Melanocyte of skin (primary cell): Measurements from ENCODE around the gene INPP5J. TPM values are rescaled to one million over a fixed set of nuclear protein-coding genes. Genes with fewer than 3 reads are reported as not detected.

Source experiments
- small RNA-seq, 2 donors: library from RNA; depleted of rRNA; stranded (forward); fragments of <200 nt; gene quantifications; one replicate each; pipeline ENCODE3, GENCODE V24; 2012
- total RNA-seq, 2 donors: library from RNA; depleted of rRNA; stranded (reverse); fragments of >200 nt; gene quantifications; 2 replicates each; pipeline ENCODE4 v1.2.3, GENCODE V29; 2012

INPP5J gene, protein sequence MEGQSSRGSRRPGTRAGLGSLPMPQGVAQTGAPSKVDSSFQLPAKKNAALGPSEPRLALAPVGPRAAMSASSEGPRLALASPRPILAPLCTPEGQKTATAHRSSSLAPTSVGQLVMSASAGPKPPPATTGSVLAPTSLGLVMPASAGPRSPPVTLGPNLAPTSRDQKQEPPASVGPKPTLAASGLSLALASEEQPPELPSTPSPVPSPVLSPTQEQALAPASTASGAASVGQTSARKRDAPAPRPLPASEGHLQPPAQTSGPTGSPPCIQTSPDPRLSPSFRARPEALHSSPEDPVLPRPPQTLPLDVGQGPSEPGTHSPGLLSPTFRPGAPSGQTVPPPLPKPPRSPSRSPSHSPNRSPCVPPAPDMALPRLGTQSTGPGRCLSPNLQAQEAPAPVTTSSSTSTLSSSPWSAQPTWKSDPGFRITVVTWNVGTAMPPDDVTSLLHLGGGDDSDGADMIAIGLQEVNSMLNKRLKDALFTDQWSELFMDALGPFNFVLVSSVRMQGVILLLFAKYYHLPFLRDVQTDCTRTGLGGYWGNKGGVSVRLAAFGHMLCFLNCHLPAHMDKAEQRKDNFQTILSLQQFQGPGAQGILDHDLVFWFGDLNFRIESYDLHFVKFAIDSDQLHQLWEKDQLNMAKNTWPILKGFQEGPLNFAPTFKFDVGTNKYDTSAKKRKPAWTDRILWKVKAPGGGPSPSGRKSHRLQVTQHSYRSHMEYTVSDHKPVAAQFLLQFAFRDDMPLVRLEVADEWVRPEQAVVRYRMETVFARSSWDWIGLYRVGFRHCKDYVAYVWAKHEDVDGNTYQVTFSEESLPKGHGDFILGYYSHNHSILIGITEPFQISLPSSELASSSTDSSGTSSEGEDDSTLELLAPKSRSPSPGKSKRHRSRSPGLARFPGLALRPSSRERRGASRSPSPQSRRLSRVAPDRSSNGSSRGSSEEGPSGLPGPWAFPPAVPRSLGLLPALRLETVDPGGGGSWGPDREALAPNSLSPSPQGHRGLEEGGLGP
- total RNA-seq = under 1 TPM in 1 of 2 donors, not detected in 1; under 0.01 TPM

DNA sequence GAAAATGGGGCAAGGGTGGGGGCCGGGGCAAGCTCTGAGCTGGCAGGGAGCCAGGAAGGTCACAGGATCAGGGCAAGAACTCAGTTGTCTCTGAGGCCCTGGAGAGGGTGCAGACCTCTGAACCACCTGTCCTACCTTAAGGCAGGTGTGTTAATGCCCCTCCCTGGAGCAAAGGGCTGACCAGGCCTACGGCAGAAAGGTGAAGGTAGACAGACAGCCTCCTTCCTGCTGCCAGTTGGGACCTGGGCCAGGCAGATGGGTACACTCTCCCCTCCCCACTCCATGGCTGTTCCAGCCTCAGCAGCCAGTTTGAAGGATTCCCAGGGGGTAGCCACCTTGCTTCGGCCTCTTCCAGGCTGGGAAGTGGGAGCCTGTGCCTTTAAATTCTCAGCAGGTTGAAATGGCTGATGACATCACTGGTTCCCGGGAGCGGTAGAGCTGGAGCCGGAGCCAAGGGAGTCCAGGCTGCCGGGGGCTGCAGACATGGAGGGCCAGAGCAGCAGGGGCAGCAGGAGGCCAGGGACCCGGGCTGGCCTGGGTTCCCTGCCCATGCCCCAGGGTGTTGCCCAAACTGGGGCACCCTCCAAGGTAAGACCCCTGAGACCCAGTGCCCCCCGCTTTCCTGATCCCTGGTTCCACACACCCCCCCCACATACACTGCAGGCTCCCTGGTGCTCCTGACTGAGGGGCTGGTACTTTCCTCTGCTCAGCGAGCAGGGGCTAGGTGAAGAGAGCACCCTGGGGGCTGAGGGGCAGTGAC lies at the start of gene INPP5J:
Gene INPP5J, plus strand, starts transcription at position 435 of the 760 bp plus-strand sequence. Its CDS starts 49 bp downstream, at position 484.

DNA sequence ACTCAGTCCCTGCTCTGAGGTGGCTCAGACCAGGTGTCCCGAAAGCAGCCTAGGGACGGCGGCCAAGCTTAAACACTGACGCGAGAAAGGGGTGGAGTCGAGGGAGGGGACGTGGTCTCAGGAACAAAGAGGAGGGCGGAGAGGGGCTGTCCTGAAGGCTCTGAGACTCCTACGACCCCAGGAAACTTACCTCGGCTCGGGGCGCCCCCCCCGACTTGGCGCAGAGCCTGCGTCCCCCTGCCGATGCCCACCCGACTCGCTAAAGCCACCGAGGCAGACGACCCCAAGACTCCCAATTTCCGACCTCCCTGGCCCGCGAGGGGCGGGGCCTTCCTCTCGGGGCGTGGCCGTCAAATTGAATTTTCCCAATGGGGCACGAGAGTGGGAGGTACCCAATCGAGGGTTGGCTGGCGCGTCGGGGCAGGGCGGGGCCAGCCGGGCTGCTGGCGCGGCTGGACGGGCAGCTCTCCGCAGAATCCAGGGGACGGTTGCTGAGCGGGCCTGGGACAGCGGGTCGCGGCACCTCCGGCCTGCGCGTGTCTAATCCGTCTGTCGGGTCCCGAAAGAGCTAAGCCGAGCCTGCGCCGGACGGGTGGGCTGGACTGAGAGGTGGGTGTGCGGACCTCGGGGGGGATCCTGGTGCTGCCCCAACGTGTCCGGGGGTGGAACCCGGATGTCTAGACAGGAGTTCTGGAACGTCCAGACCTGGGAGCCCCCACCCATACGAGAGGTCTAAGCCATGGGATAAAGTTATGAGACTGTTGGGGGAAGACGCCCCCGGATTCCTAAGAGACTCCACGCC lies 41.7 kb upstream of the INPP5J start, which contains the start of gene SMTN:
Gene SMTN, plus strand, starts transcription at position 471 of the 802 bp plus-strand sequence. CDS start 1,941 bp downstream, outside the sequence.

DNA sequence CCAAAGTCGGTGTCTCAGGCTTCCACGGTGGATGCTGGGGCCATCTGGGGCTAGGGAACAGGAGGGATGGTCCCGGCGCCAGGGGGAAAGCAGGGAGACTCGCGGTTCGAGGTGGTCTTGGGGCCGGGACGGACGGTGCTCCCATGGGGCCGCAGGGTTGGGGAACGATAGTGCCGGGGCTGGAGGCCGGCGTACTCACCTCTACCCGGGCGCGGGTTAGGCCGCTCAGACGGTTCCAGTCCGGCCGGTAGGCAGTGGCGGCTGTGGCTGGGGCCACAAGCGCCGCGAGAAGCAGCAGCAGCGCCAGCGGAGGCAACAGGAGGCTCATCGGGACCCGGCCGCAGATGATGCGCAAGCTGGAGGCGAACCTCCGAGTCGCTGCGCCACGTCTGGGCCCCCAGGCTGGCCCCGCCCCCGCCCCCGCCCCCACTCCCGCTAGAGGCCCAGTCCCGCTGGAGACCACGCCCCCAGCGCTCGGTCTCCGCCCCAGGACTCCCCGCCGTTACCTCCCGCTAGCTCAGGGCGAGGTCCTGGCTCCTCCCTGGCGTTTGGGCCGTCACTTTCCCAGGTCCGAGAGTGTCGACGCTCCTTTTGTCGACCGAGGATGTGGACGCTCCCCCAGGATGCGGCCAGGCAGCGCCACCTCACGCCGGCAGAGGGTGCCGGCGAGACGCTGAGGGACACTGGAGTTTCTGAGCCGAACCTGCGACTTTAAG lies 15.4 kb upstream of the INPP5J start, which contains the start of gene SELENOM:
Gene SELENOM, minus strand, starts transcription at position 391 of the 716 bp plus-strand sequence. Its CDS starts 63 bp downstream, at position 328.

DNA sequence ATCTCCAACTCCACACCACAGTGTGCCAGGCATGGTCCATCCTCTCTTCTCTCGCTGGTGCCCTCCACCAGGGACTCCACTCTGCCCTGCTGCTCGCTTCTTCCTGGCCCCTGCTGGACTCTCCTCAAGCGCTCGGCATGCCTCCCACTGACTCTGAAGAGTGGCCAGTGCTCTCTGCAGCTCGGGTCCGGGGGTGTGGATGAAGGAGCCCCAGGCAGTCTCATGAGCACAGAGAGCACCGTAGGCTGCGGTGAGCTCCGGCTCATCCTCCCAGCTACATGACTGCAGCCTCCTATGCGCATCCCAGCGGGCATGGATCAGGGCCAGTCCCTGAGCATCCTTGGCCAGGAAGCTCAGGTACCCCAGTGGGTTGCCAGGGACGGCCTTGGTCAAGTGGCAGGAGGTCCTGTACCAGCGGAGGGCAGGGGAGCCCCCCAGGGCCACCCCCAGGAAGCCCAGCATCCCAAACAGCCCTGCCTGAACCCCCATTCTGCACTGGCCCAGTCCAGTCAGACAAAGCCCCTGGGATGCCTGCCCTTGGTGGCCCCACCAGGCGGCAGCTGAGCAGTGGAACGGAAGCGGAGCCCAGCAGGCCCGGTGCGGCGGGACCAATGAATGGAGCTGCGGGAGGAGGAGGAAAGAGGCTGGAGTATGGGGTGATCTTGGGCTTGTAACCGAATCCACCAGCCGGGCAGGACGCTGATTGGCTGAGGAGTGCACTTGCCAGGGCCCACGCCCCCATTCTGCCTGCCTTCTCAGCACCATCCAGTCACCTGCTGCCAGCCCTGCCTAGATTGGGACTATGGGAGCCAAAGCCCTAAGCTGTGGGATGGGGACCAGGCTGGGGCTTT lies 17.3 kb downstream of the INPP5J start, which contains the start of gene PLA2G3:
Gene PLA2G3, minus strand, starts transcription at position 643 of the 851 bp plus-strand sequence. Its CDS starts 154 bp downstream, at position 489.

Small RNA genes within 50 kb of the gene (small RNA-seq; reads per million reads assigned to genes)
- gene MIR3928 = 2.0 to 4.3 reads per million in 2 donors

Other genes with a start within 250 kb of the INPP5J start
- 10 to 100 TPM in 1 of 2 donors, 1 to 10 TPM in 1; 8.9 to 14.3 TPM for gene MORC2, start 154.2 kb upstream of the INPP5J start, total RNA-seq
- 10 to 100 TPM; 55.1 to 67.3 TPM for gene TUG1, start 153.7 kb upstream of the INPP5J start, total RNA-seq
- 10 to 100 TPM; 15.5 to 36.3 TPM for gene SMTN, start 41.6 kb upstream of the INPP5J start, total RNA-seq
- 1 to 10 TPM; 4.5 to 5.7 TPM for gene SELENOM, start 15.4 kb upstream of the INPP5J start, total RNA-seq
- gene PLA2G3, start 17.5 kb downstream of the INPP5J start, total RNA-seq = not detected
- gene RNF185, start 37.2 kb downstream of the INPP5J start, total RNA-seq = 10 to 100 TPM; 28.6 to 29.6 TPM
- gene LIMK2, start 89.3 kb downstream of the INPP5J start, total RNA-seq = 10 to 100 TPM; 28.0 to 70.9 TPM
- gene PIK3IP1, start 169.5 kb downstream of the INPP5J start, total RNA-seq = 10 to 100 TPM in 1 of 2 donors, 1 to 10 TPM in 1; 3.0 to 25.5 TPM
- gene PATZ1, start 223.4 kb downstream of the INPP5J start, total RNA-seq = 10 to 100 TPM; 21.7 to 24.6 TPM